HG03139 (cell line): ENCODE measurements around the gene RPP30.
"Not testable (repeated sequence)": the region's sequence is repeated elsewhere in the genome, so short reads cannot be mapped to it uniquely, and the experiment has no call there.

Experiments
- ATAC-seq: cut with Tn5 transposase; IDR thresholded peaks from one replicate; pipeline ENCODE4 v1.9.1; 2021; ENCODE audit not compliant: unreplicated experiment

The RPP30 gene

GRCh38 chr10:90866050-90866598 lies 5.7 kb upstream of the RPP30 start:
- ATAC-seq: no peak

- peak; percentile 50 for ATAC-seq
These were observed 452 bp upstream of the RPP30 start for GRCh38 chr10:90871279-90871765.

GRCh38 chr10:90872648-90873020 lies 860 bp downstream of the RPP30 start:
- no peak for ATAC-seq

- no peak for ATAC-seq
These were observed 7.3 kb downstream of the RPP30 start for GRCh38 chr10:90879062-90879461.

GRCh38 chr10:90880059-90880719 lies 8.4 kb downstream of the RPP30 start:
- not testable (repeated sequence) for ATAC-seq

- ATAC-seq: no peak
These were observed 12.7 kb downstream of the RPP30 start for GRCh38 chr10:90884431-90884830.

- ATAC-seq: no peak
These were observed 13.4 kb downstream of the RPP30 start for GRCh38 chr10:90885176-90885575.

- ATAC-seq: no peak
These were observed 15.8 kb downstream of the RPP30 start for GRCh38 chr10:90887555-90887954.

- ATAC-seq: no peak
These were observed 16.6 kb downstream of the RPP30 start for GRCh38 chr10:90888387-90888786.

- ATAC-seq: no peak
These were observed 17.9 kb downstream of the RPP30 start for GRCh38 chr10:90889636-90890035.

GRCh38 chr10:90890347-90890746 lies 18.6 kb downstream of the RPP30 start:
- ATAC-seq: no peak

GRCh38 chr10:90893190-90893589 lies 21.4 kb downstream of the RPP30 start:
- ATAC-seq: no peak

GRCh38 chr10:90896916-90897315 lies 25.1 kb downstream of the RPP30 start:
- ATAC-seq: not testable (repeated sequence)

GRCh38 chr10:90905925-90906324 lies 34.2 kb downstream of the RPP30 start:
- no peak for ATAC-seq

GRCh38 chr10:90906596-90906995 lies 34.8 kb downstream of the RPP30 start:
- no peak for ATAC-seq

- peak; percentile 82 for ATAC-seq
These were observed 39.6 kb downstream of the RPP30 start for GRCh38 chr10:90911133-90912051.

GRCh38 chr10:90912174-90912573 lies 40.4 kb downstream of the RPP30 start:
- ATAC-seq: no peak

GRCh38 chr10:90912854-90913479 lies 41.2 kb downstream of the RPP30 start:
- no peak for ATAC-seq

- ATAC-seq: no peak
These were observed 42.1 kb downstream of the RPP30 start for GRCh38 chr10:90913774-90914420.

- no peak for ATAC-seq
These were observed 43.4 kb downstream of the RPP30 start for GRCh38 chr10:90914992-90915765.
